Ascending aorta (tissue), 2 donors: ENCODE data around the gene ANTXR1. TPM values are rescaled to one million over a fixed set of nuclear protein-coding genes. Genes with fewer than 3 reads are reported as not detected.

Source experiments
- DNase-seq, 2 donors: peaks; one replicate each; pipeline ENCODE4 v3.0.0-alpha.2; 2019; ENCODE audit warnings: low spot score in 2 of 2
- H3K27ac ChIP-seq, 2 donors: fragments of 200-600 bp; sonication (generic); one replicate each; pipeline ENCODE4 v1.5.1; 2016 to 2017; ENCODE audit warnings: mild to moderate bottlenecking in 1 of 2
- H3K27me3 ChIP-seq: fragments of 200-600 bp; sonication (generic); one replicate; pipeline ENCODE4 v1.5.1; 2017
- H3K36me3 ChIP-seq, 2 donors: fragments of 200-600 bp; sonication (generic); one replicate each; pipeline ENCODE4 v1.5.1; 2016
- H3K4me1 ChIP-seq, 2 donors: fragments of 200-600 bp; sonication (generic); one replicate each; pipeline ENCODE4 v1.5.1; 2016 to 2017; ENCODE audit warnings: mild to moderate bottlenecking in 1 of 2
- H3K4me3 ChIP-seq, 2 donors: fragments of 200-600 bp; sonication (generic); one replicate each; pipeline ENCODE4 v1.5.1; 2016 to 2017; ENCODE audit warnings: mild to moderate bottlenecking in 1 of 2
- H3K9me3 ChIP-seq, 2 donors: fragments of 200-600 bp; sonication (generic); one replicate each; pipeline ENCODE4 v1.5.1; 2016
- CTCF ChIP-seq, 3 experiments: fragments of 200-600 bp in 2 of 3; fragments of 450-650 bp in 1 of 3; sonication (generic) in 2 of 3; IDR thresholded peaks; one replicate each; pipeline ENCODE4 v1.5.1; 2016 to 2019; ENCODE audit warnings: antibody characterized with exemption in 3 of 3, mild to moderate bottlenecking in 1 of 3, moderate library complexity in 1 of 3
- intact Hi-C: fragments of 100-400 bp; cut with DNase I; formaldehyde crosslinking; loops from one replicate; pipeline ENCODE4 v1.15.1; 2023
- total RNA-seq: library from RNA; depleted of rRNA; stranded (reverse); fragments of >200 nt; gene quantifications from one replicate; pipeline ENCODE4 v1.1.0, GENCODE V29; 2016

Gene ANTXR1
- total RNA-seq, 1 donor from 2014 or later = 90.3 TPM

- Histone ChIP-seq H3K4me1 (peaks cover 4 to 38% of the 10 kb centered on the region in 2 donors), H3K36me3 (no peaks in the 10 kb centered on the region), H3K9me3 (no peaks in the 10 kb centered on the region), H3K27ac (peak overlapping the region; percentile 43 to 80), H3K4me3 (no peak overlapping the region), H3K27me3 (no peaks in the 10 kb centered on the region)
- intact Hi-C loops = loop anchor here (10.0 kb wide), 1 partner anchor 885 kb away; the partner anchor contains the start of gene PPP3R1
- no peak for TF ChIP-seq CTCF (IDR thresholded peaks at IDR 0.05)
- DNase-seq = no peak
These were observed 127.0 kb downstream of the ANTXR1 start for GRCh38 chr2:69139778-69140670.

- intact Hi-C loops = loop anchor here (10.0 kb wide), 1 partner anchor 886 kb away; the partner anchor contains the start of gene PPP3R1
These were observed 128.1 kb downstream of the ANTXR1 start for GRCh38 chr2:69141061-69141460.

GRCh38 chr2:69143748-69144360 is 130.9 kb downstream of the ANTXR1 start:
- intact Hi-C loops = loop anchor here (10.0 kb wide), 1 partner anchor 889 kb away; the partner anchor contains the start of gene PPP3R1
- peak overlapping the region; percentile 70 to 80 for H3K27ac ChIP-seq

More at GRCh38 chr2:69141061-69141460, 128.1 kb downstream of the ANTXR1 start:
- Histone ChIP-seq H3K4me3 (no peak overlapping the region), H3K9me3 (no peaks in the 10 kb centered on the region), H3K27ac (peak overlapping the region in 1 of 2 donors; percentile 80), H3K4me1 (peaks cover 4 to 38% of the 10 kb centered on the region in 2 donors), H3K27me3 (no peaks in the 10 kb centered on the region), H3K36me3 (peaks cover 0 to 4% of the 10 kb centered on the region in 2 donors)
- no peak for DNase-seq
- TF ChIP-seq CTCF (IDR thresholded peaks at IDR 0.05) = no peak

GRCh38 chr2:69145204-69145603 is 132.2 kb downstream of the ANTXR1 start:
- no peak for DNase-seq
- no peak for TF ChIP-seq CTCF (IDR thresholded peaks at IDR 0.05)
- Histone ChIP-seq H3K36me3 (peaks cover 3 to 4% of the 10 kb centered on the region in 2 donors), H3K4me3 (no peak overlapping the region), H3K27ac (peak overlapping the region; percentile 70 to 80), H3K9me3 (no peaks in the 10 kb centered on the region), H3K27me3 (no peaks in the 10 kb centered on the region), H3K4me1 (peaks cover 0 to 35% of the 10 kb centered on the region in 2 donors)
- intact Hi-C loops = loop anchor here (10.0 kb wide), 1 partner anchor 890 kb away; the partner anchor contains the start of gene PPP3R1

More at GRCh38 chr2:69143748-69144360, 130.9 kb downstream of the ANTXR1 start:
- Histone ChIP-seq H3K27me3 (no peaks in the 10 kb centered on the region), H3K4me3 (no peak overlapping the region), H3K36me3 (peaks cover 3 to 4% of the 10 kb centered on the region in 2 donors), H3K4me1 (peaks cover 4 to 36% of the 10 kb centered on the region in 2 donors), H3K9me3 (no peaks in the 10 kb centered on the region)
- no peak for DNase-seq
- TF ChIP-seq CTCF (IDR thresholded peaks at IDR 0.05) = no peak

GRCh38 chr2:69147841-69148533 is 135.0 kb downstream of the ANTXR1 start:
- Histone ChIP-seq H3K36me3 (peaks cover 3 to 4% of the 10 kb centered on the region in 2 donors), H3K27ac (peak overlapping the region; percentile 77 to 86), H3K4me1 (peaks cover 10 to 50% of the 10 kb centered on the region in 2 donors), H3K27me3 (no peaks in the 10 kb centered on the region), H3K4me3 (no peak overlapping the region), H3K9me3 (no peaks in the 10 kb centered on the region)
- TF ChIP-seq CTCF (IDR thresholded peaks at IDR 0.05) = no peak
- no peak for DNase-seq
- intact Hi-C loops = loop anchor here (10.0 kb wide), 1 partner anchor 893 kb away; the partner anchor contains the start of gene PPP3R1
